Middle frontal gyrus (tissue), 1 donor: ENCODE measurements around the gene PCDHGB5.
"Not testable (repeated sequence)": the region's sequence is repeated elsewhere in the genome, so short reads cannot be mapped to it uniquely, and the experiment has no call there.

Experiments
- DNase-seq: peaks from one replicate; pipeline ENCODE4 v3.0.0-alpha.2; 2015; ENCODE audit warnings: low spot score; ENCODE audit errors: extremely low spot score

PCDHGB5 gene

GRCh38 chr5:141409598-141410306 is 12.0 kb downstream of the PCDHGB5 start:
- no peak for DNase-seq

DNA sequence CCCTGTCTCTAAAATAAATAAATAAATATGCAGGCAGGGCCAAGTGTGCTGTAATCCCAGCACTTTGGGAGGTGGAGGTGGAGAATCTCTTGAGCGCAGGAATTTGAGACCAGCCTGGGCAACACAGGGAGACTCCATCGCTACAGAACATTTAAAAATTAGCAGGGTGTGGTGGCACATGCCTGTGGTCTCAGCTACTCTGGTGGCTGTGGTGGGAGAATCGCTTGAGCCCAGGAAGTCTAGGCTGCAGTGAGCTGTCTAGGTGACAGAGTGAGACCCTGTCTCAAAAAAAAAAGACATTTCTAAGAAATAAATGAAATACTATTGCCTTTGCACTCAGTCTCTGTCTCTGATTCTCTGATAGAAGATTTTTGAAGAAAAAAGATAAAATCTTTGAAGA is 13.8 kb downstream of the PCDHGB5 start:
- DNase-seq = no peak

- no peak for DNase-seq
These were observed 15.2 kb downstream of the PCDHGB5 start, which contains the start of gene PCDHGA10 for GRCh38 chr5:141412854-141413539. Gene PCDHGA10 (plus strand): TSS chr5:141412987. CDS start chr5:141413176, 189 bp downstream.

DNA sequence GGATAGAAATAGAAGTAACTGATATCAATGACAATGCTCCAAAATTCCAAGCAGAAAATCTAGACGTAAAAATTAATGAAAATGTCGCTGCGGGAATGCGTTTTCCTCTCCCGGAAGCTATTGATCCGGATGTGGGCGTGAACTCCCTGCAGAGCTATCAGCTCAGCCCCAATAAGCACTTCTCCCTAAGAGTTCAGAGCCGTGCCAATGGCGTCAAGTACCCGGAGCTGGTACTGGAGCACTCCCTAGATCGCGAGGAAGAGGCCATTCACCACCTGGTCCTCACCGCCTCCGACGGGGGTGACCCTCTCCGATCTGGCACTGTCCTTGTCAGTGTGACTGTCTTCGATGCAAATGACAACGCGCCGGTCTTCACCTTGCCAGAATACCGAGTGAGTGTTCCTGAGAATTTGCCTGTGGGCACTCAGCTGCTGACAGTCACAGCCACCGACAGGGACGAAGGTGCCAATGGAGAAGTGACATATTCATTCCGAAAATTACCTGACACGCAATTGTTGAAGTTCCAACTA is 15.9 kb downstream of the PCDHGB5 start:
- DNase-seq = no peak

DNA sequence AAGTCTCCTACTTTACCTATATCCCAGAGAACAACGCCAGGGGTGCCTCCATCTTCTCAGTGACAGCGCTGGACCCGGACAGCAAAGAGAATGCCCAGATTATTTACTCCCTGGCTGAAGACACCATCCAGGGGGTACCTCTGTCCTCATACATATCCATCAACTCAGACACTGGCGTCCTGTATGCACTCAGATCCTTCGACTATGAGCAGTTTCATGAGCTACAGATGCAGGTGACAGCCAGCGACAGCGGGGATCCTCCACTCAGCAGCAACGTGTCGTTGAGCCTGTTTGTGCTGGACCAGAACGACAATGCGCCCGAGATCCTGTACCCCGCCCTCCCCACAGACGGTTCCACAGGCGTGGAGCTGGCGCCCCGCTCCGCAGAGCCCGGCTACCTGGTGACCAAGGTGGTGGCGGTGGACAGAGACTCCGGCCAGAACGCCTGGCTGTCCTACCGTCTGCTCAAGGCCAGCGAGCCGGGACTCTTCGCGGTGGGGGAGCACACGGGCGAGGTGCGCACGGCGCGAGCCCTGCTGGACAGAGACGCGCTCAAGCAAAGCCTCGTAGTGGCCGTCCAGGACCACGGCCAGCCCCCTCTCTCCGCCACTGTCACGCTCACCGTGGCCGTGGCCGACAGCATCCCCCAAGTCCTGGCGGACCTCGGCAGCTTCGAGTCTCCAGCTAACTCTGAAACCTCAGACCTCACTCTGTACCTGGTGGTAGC is 17.0 kb downstream of the PCDHGB5 start:
- DNase-seq = not testable (repeated sequence)

- not testable (repeated sequence) for DNase-seq
These were observed 17.5 kb downstream of the PCDHGB5 start for GRCh38 chr5:141415275-141415618.

DNA sequence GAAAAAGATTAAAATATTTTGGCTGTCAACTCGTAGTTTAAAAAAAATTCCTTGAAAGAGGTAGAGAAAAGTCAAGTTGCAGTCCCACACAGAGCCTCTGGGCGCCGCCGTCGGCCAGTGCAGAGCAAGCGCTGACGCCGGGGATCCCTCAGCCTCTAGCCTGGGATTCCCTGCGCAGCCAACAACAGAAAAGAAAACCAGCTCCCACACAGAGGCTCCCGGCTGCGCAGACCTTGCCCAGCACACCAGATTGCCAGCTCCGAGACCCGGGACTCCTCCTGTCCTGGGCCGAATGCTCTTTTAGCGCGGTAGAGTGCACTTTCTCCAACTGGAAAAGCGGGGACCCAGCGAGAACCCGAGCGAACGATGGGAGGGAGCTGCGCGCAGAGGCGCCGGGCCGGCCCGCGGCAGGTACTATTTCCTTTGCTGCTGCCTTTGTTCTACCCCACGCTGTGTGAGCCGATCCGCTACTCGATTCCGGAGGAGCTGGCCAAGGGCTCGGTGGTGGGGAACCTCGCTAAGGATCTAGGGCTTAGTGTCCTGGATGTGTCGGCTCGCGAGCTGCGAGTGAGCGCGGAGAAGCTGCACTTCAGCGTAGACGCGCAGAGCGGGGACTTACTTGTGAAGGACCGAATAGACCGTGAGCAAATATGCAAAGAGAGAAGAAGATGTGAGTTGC is 19.9 kb downstream of the PCDHGB5 start, which contains the start of gene PCDHGB7:
PCDHGB7 (plus strand) TSS at position 184 of the 679 bp plus-strand sequence; CDS start at position 367, 183 bp downstream.
- not testable (repeated sequence) for DNase-seq

DNA sequence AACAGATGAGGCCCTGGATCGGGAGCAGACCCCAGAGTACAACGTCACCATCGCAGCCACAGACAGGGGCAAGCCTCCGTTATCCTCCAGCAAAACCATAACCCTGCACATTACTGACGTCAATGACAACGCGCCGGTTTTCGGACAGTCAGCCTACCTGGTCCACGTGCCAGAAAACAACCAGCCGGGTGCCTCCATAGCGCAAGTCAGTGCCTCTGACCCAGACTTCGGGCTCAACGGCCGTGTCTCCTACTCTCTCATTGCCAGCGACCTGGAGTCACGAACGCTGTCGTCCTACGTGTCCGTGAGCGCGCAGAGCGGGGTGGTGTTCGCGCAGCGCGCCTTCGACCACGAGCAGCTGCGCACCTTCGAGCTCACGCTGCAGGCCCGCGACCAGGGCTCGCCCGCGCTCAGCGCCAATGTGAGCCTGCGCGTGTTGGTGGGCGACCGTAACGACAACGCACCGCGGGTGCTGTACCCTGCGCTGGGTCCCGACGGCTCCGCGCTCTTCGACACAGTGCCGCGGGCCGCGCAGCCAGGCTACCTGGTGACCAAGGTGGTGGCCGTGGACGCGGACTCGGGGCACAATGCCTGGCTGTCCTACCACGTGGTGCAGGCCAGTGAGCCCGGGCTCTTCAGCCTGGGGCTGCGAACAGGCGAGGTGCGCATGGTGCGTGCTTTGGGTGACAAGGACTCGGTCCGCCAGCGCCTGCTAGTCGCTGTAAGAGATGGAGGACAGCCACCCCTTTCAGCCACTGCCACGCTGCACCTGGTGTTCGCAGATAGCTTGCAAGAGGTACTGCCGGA is 21.5 kb downstream of the PCDHGB5 start:
- no peak for DNase-seq

- DNase-seq = no peak
These were observed 23.2 kb downstream of the PCDHGB5 start, which contains the start of gene PCDHGA11 for GRCh38 chr5:141420855-141421488. Gene PCDHGA11 (plus strand): TSS chr5:141421051. CDS start chr5:141421228, 177 bp downstream.

DNA sequence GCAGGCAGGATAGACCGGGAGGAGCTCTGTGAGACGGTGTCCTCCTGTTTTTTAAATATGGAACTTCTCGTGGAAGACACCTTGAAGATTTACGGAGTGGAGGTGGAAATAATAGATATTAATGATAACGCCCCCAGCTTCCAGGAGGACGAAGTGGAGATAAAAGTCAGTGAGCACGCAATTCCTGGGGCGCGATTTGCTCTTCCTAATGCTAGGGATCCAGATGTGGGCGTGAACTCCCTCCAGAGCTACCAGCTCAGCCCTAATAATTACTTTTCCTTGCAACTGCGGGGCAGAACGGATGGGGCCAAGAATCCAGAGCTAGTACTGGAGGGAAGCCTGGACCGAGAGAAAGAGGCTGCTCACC is 23.7 kb downstream of the PCDHGB5 start:
- no peak for DNase-seq

DNA sequence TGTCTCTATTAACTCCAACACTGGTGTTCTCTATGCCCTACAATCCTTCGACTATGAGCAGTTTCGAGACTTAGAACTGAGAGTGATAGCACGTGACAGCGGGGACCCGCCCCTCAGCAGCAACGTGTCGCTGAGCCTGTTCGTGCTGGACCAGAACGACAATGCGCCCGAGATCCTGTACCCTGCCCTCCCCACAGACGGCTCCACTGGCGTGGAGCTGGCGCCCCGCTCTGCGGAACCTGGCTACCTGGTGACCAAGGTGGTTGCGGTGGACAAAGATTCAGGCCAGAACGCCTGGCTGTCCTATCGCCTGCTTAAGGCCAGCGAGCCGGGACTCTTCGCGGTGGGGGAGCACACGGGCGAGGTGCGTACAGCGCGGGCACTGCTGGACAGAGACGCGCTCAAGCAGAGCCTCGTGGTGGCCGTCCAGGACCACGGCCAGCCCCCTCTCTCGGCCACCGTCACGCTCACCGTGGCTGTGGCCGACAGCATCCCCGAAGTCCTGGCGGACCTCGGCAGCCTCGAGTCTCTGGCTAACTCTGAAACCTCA is 25.1 kb downstream of the PCDHGB5 start:
- no peak for DNase-seq

GRCh38 chr5:141427783-141428426 is 30.2 kb downstream of the PCDHGB5 start:
- DNase-seq = no peak

DNA sequence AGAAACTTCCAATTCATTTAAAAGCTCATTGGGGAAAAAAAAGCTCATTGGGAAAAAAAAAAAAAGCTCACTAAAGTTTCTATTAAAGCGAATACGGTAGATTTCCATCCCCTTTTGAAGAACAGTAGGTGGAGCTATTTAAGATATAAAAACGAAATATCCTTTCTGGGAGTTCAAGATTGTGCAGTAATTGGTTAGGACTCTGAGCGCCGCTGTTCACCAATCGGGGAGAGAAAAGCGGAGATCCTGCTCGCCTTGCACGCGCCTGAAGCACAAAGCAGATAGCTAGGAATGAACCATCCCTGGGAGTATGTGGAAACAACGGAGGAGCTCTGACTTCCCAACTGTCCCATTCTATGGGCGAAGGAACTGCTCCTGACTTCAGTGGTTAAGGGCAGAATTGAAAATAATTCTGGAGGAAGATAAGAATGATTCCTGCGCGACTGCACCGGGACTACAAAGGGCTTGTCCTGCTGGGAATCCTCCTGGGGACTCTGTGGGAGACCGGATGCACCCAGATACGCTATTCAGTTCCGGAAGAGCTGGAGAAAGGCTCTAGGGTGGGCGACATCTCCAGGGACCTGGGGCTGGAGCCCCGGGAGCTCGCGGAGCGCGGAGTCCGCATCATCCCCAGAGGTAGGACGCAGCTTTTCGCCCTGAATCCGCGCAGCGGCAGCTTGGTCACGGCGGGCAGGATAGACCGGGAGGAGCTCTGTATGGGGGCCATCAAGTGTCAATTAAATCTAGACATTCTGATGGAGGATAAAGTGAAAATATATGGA is 32.8 kb downstream of the PCDHGB5 start, which contains the start of gene PCDHGA12:
PCDHGA12 (plus strand) TSS at position 176 of the 782 bp plus-strand sequence; CDS start at position 429, 253 bp downstream.
- DNase-seq = no peak

- DNase-seq = no peak
These were observed 33.5 kb downstream of the PCDHGB5 start for GRCh38 chr5:141431286-141431685.

- DNase-seq = not testable (repeated sequence)
These were observed 34.6 kb downstream of the PCDHGB5 start for GRCh38 chr5:141432308-141432707.

- DNase-seq = not testable (repeated sequence)
These were observed 35.0 kb downstream of the PCDHGB5 start for GRCh38 chr5:141432726-141433125.

- no peak for DNase-seq
These were observed 36.3 kb downstream of the PCDHGB5 start for GRCh38 chr5:141434006-141434405.

GRCh38 chr5:141437221-141437620 is 39.5 kb downstream of the PCDHGB5 start:
- no peak for DNase-seq
